SU-DHL-6 (cell line): ENCODE results near the gene GRID1.

Experiments used
- H2AFZ ChIP-seq: fragments of 200-600 bp; sonication (generic); 2 replicates; pipeline ENCODE4 v1.6.1; 2014; ENCODE audit warnings: low read depth, mild to moderate bottlenecking, moderate library complexity, mixed read lengths, antibody characterized with exemption, low read length; ENCODE audit not compliant: severe bottlenecking
- H3F3A ChIP-seq: fragments of 200-600 bp; shearing (Covaris generic); 2 replicates; pipeline ENCODE4 v1.6.0; 2016; ENCODE audit warnings: antibody characterized with exemption, mild to moderate bottlenecking; ENCODE audit not compliant: insufficient read depth
- H3K27ac ChIP-seq: fragments of 200-600 bp; sonication (generic); 2 replicates; pipeline ENCODE4 v1.5.1; 2016; ENCODE audit warnings: low read depth, mild to moderate bottlenecking, low read length, moderate library complexity, mixed read lengths
- H3K27me3 ChIP-seq: fragments of 200-600 bp; sonication (generic), shearing (Covaris generic); 2 replicates; pipeline ENCODE4 v1.6.0; 2014; ENCODE audit warnings: mild to moderate bottlenecking, low read length
- H3K36me3 ChIP-seq: fragments of 200-600 bp; sonication (generic); 2 replicates; pipeline ENCODE4 v1.6.1; 2014; ENCODE audit warnings: mild to moderate bottlenecking, low read length, mixed read lengths
- H3K4me2 ChIP-seq: fragments of 300-600, 200-600 bp; shearing (Covaris generic), sonication (generic); 2 replicates; pipeline ENCODE4 v1.6.0; 2014; ENCODE audit warnings: low read length, low read depth, mild to moderate bottlenecking; ENCODE audit not compliant: poor library complexity, severe bottlenecking
- H3K4me3 ChIP-seq: fragments of 200-600 bp; sonication (generic); 2 replicates; pipeline ENCODE4 v1.5.1; 2014; ENCODE audit warnings: antibody characterized with exemption, low read length, mild to moderate bottlenecking, mixed read lengths; ENCODE audit not compliant: insufficient read depth, poor library complexity, severe bottlenecking
- H3K79me2 ChIP-seq: fragments of 200-600 bp; sonication (generic); 2 replicates; pipeline ENCODE4 v1.6.1; 2014; ENCODE audit warnings: mild to moderate bottlenecking, low read length, moderate library complexity; ENCODE audit not compliant: insufficient read depth
- H3K9ac ChIP-seq: fragments of 200-600 bp; sonication (generic); 2 replicates; pipeline ENCODE4 v1.7.0; 2014; ENCODE audit warnings: mild to moderate bottlenecking, low read length
- H3K9me2 ChIP-seq: fragments of 200-600 bp; sonication (generic); replicated peaks from 2 replicates; pipeline ENCODE4 v1.6.1; 2014; ENCODE audit warnings: low read length; ENCODE audit not compliant: insufficient read depth
- H3K9me3 ChIP-seq: fragments of 200-600 bp; sonication (generic); 2 replicates; pipeline ENCODE4 v1.6.1; 2014; ENCODE audit warnings: low read length, mixed read lengths; ENCODE audit not compliant: insufficient read depth
- H4K20me1 ChIP-seq: fragments of 200-600 bp; sonication (generic); 2 replicates; pipeline ENCODE4 v1.6.1; 2014; ENCODE audit warnings: low read depth, mild to moderate bottlenecking, antibody characterized with exemption, low read length, moderate library complexity, mixed read lengths
- CTCF ChIP-seq: fragments of 200-600 bp; sonication (generic); IDR thresholded peaks from one replicate; pipeline ENCODE4 v1.5.1; 2017; ENCODE audit warnings: antibody characterized with exemption, mild to moderate bottlenecking, low read length, moderate library complexity; ENCODE audit not compliant: insufficient read depth, poor library complexity, severe bottlenecking
- EZH2phosphoT487 ChIP-seq: fragments of 200-600 bp; sonication (generic), shearing (Covaris generic); conservative IDR thresholded peaks from 2 replicates; pipeline ENCODE4 v1.6.1; 2018; ENCODE audit warnings: mild to moderate bottlenecking, antibody characterized with exemption, low read length, moderate library complexity, mixed read lengths

The GRID1 gene

GRCh38 chr10:85761906-85762445, 604.6 kb downstream of the GRID1 start:
- Histone ChIP-seq H3K4me3 (no peak overlapping the region), H3K4me2 (no peak overlapping the region)

GRCh38 chr10:85741626-85742300, 624.8 kb downstream of the GRID1 start:
- no peaks in the 10 kb centered on the region for H3K79me2 ChIP-seq
- H4K20me1 ChIP-seq: no peaks in the 10 kb centered on the region
- TF ChIP-seq CTCF: no peak
- TF ChIP-seq EZH2phosphoT487: no peak
- H3K4me2 ChIP-seq: no peak overlapping the region
- H3K9me3 ChIP-seq: no peaks in the 10 kb centered on the region
- H3K9ac ChIP-seq: no peak overlapping the region
- no peak overlapping the region for H3K27ac ChIP-seq
- no peaks in the 10 kb centered on the region for H3K9me2 ChIP-seq
- no peaks in the 10 kb centered on the region for H3K36me3 ChIP-seq
- no peak overlapping the region for H2AFZ ChIP-seq
- no peaks in the 10 kb centered on the region for H3K27me3 ChIP-seq
- no peak overlapping the region for H3K4me3 ChIP-seq
- no peaks in the 10 kb centered on the region for H3F3A ChIP-seq

More at GRCh38 chr10:85761906-85762445, 604.6 kb downstream of the GRID1 start:
- no peaks in the 10 kb centered on the region for H3K27me3 ChIP-seq
- H2AFZ ChIP-seq: no peak overlapping the region
- H3K79me2 ChIP-seq: no peaks in the 10 kb centered on the region
- no peaks in the 10 kb centered on the region for H4K20me1 ChIP-seq
- no peaks in the 10 kb centered on the region for H3K36me3 ChIP-seq
- no peaks in the 10 kb centered on the region for H3K9me2 ChIP-seq
- H3K27ac ChIP-seq: no peak overlapping the region
- no peak overlapping the region for H3K9ac ChIP-seq
- no peaks in the 10 kb centered on the region for H3K9me3 ChIP-seq
- no peaks in the 10 kb centered on the region for H3F3A ChIP-seq
- TF ChIP-seq CTCF: no peak
- TF ChIP-seq EZH2phosphoT487: no peak

DNA sequence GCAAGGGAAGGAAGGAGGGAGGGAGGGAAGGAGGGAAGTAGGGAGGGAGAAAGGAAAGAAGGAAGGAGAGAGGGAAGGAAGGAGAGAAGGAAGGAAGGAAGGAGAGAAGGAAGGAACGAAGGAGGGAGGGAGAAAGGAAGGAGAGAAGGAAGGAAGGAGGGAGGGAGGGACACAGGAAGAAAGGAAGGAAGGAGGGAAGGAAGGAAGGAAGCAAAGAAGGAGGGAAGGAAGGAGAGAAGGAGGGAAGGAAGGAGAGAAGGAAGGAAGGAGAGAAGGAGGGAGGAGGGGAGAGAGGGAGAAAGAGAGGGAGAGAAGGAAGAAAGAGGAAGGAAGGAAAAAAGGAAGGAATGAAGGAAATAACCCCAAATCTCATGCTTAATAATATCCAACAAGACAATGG, 630.6 kb downstream of the GRID1 start:
- no peaks in the 10 kb centered on the region for H3F3A ChIP-seq
- no peaks in the 10 kb centered on the region for H3K79me2 ChIP-seq
- no peak overlapping the region for H3K4me2 ChIP-seq
- no peaks in the 10 kb centered on the region for H3K9me3 ChIP-seq
- H4K20me1 ChIP-seq: no peaks in the 10 kb centered on the region
- H3K27me3 ChIP-seq: no peaks in the 10 kb centered on the region
- no peak overlapping the region for H3K9ac ChIP-seq
- no peaks in the 10 kb centered on the region for H3K36me3 ChIP-seq
- H3K9me2 ChIP-seq: no peaks in the 10 kb centered on the region
- H2AFZ ChIP-seq: no peak overlapping the region
- TF ChIP-seq EZH2phosphoT487 (no peak), CTCF (no peak)
- H3K27ac ChIP-seq: no peak overlapping the region
- no peak overlapping the region for H3K4me3 ChIP-seq
